Renal cortical epithelial cell (primary cell): ENCODE results near the gene TRMT10B. TPM values are rescaled to one million over a fixed set of nuclear protein-coding genes. Genes with fewer than 3 reads are reported as not detected.
"Not testable (repeated sequence)": the region's sequence is repeated elsewhere in the genome, so short reads cannot be mapped to it uniquely, and the experiment has no call there.

Source experiments
- DNase-seq: peaks from one replicate; pipeline ENCODE4 v3.0.0-alpha.2; 2011; ENCODE audit warnings: low read depth
- total RNA-seq: library from RNA; depleted of rRNA; stranded (reverse); fragments of >200 nt; gene quantifications from 2 replicates; pipeline ENCODE4 v1.2.3, GENCODE V29; 2014

The TRMT10B gene
- total RNA-seq, 1 donor from 2014 or later: 7.4 TPM

GRCh38 chr9:37751186-37751585 is 2.4 kb upstream of the TRMT10B start:
- DNase-seq: no peak

GRCh38 chr9:37751704-37752103 is 1.9 kb upstream of the TRMT10B start:
- DNase-seq: not testable (repeated sequence)

DNA sequence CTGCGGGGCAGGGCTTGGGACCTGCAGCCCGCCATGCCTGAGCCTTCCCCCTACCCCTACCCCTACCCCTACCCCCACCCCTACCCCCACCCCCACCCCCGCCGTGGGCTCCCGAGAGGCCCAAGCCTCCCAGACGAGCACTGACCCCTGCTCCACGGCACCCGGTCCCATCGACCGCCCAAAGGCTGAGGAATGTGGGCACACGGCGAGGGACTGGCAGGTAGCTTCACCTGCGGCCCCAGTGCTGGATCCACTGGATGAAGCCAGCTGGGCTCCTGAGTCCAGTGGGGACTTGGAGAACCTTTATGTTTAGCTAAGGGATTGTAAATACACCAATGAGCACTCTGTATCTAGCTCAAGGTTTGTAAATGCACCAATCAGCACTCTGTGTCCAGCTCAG is 1.5 kb upstream of the TRMT10B start:
- not testable (repeated sequence) for DNase-seq

GRCh38 chr9:37752642-37753488 is 740 bp upstream of the TRMT10B start:
- no peak for DNase-seq

GRCh38 chr9:37758747-37759146 is 5.1 kb downstream of the TRMT10B start:
- DNase-seq: no peak

DNA sequence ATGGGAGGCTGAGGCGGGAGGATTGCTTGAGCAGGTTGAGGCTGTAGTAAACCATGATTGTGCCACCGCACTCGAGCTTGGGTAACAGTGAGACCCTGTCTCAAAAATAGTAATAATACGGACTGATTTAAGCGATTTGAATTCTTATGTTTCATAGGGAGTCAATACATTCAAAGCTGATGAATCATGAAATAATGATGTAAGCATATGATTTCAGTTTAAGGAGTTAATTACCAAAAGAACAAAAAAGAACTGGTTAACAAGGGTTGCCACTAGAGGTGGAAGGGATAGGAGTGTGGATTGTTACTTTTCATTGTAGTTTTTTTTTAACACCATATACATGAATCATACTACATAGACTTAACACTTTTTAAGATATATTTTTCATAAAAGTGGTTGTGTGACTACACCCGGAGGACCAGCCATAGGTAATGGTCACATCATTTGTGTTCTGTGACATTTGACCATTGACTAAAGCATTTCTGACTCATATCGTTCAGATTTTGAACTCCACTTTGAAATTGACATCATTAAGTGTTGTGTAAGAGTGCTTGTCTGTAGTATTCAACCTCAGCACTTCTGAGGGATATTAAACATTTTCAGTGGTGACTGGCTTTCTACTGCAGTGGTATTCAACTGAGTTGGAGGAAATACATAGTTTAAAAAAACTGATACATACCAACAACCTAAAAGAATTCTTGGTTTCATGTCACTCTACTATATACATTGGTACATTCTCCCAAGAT is 7.0 kb downstream of the TRMT10B start:
- peak; percentile 81 for DNase-seq

DNA sequence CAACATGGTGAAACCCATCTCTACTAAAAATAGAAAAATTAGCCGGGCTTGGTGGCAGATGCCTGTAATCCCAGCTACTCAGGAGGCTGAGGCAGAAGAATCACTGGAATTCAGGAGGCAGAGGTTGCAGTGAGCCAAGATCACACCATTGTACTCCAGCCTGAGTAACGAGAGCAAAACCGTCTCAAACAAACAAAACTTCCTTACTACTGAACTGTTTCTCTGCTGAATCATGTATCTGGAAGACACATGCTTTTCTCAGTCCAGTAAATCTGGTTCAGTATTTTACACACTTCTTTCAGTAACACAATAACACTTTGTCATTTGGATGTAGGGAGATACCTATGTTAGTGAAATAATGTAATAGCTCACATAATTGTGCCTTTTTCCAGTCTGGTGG is 7.9 kb downstream of the TRMT10B start:
- DNase-seq: peak; percentile 71

GRCh38 chr9:37765263-37765662 is 11.7 kb downstream of the TRMT10B start:
- DNase-seq: not testable (repeated sequence)

GRCh38 chr9:37769306-37769705 is 15.7 kb downstream of the TRMT10B start:
- DNase-seq: no peak

DNA sequence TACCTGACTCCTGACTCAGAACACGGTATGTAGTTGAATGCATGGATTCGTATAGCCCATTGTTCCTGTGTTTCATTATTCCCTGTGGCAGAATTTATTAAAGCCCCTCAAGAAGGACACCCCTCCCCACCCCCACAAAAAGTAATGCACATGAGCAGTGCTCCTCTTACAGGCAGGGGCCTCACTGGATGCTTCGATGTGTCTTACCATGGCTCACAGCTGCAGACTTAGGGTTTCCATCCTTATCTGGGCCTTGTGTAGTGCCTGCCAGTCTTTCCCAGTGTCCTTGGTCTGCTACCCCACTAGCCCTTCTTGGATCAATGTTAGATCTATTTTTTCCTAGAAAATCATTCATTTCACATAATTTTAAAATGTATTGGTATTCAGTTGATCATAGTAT is 16.4 kb downstream of the TRMT10B start:
- DNase-seq: no peak

GRCh38 chr9:37775216-37775919 is 21.8 kb downstream of the TRMT10B start:
- no peak for DNase-seq

DNA sequence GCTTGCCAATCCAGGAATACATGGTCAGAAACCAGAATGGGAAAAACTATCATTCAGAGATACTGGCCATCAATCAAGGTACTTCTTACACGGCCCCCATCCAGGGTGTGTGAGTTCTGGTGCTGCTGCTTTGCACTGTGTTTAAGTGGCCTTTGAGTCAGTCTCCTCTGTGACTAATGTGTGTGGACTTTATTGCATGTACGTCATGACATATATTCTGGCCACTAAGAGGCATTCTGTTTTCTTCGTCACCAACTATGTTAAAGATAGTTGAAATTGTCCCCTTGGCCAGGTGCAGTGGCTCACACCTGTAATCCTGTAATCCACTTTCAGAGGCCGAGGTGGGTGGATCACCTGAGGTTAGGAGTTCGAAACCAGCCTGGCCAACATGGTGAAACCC is 22.7 kb downstream of the TRMT10B start:
- no peak for DNase-seq

DNA sequence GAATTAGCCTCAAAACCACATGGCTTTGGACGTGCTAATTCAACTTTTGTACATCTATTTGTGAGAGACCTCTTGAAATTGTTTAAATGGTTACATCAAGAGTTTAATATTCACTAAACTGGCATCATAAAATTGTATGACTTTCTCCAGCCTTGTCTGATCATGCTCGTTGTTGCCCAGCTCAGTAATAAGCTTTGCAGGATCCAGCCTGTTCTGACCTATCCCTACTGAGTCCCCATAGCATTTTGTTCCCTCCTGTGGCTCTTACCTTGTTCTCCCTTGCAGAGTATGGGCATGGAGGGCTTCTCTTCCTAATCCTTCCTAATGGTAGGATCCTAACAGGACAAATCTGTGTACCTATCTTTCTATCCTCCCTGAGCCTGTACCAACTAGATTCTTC is 24.9 kb downstream of the TRMT10B start:
- no peak for DNase-seq

- DNase-seq: no peak
Measured at GRCh38 chr9:37784291-37784615, 30.6 kb downstream of the TRMT10B start.

DNA sequence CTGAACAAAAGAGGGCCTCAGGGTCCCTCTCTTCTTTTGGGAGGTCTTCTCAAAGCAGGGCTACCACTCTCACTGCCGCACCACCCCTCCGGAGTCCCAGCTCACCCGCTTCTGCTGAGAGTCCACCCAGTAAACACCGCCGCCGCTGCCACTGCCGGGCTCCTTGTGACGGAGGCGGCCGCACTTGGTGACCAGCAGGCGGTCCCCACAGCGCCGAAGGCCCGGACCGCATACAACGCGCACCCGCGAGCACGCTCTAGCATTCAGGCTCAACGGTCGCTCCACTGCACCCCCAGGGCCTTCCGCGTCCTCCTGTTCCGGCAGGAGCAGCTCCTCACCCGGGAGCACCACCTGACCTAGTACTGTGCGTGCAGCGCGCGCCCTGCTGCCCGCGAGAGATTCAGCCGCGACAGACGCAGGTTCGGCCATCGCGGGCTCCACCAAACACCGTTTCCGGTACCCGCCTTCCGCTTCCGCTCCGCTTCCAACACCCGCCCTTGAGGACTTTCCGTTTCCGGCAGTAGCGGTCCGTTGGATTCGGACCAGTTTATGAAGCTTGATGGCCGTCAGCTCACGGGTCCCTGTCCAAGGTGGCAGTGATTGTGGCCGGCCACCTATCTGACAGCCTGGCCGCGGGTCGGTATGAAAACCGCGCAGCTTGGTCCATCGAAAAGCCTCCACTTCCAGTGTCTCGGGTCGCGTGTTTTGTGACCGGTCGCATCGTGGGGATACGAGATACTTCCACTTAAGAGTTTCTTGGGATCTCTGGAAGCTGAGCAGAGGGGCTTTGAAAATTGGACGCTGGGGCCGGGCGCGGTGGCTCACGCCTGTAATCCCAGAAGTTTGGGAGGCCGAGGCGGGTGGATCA is 31.2 kb downstream of the TRMT10B start, which contains the start of gene EXOSC3:
TSS of gene EXOSC3 (minus strand) at position 449 of the 868 bp plus-strand sequence. CDS start at position 429, 20 bp downstream.
- peak; percentile 87 for DNase-seq

DNA sequence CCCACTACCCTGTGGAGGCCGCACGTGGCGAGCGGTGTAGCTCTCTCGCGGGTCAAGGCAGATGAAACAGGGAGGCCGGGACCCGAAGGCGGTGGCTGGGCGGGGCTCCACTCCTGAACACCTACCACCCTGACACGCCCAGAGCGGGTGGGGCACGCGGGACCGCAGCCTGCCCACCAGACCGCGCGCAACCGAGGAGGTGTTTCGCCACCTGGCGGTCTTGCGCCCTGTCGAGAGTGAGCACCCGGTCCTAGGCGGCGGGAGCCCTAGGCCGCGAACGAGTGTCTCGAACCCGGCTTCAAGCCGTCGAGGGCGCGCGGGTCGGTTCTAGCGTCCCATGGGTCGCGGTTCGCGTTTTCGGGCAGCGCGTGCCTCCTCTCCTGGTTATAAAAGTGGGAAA is 33.5 kb downstream of the TRMT10B start:
- no peak for DNase-seq

GRCh38 chr9:37788332-37788731 is 34.7 kb downstream of the TRMT10B start:
- no peak for DNase-seq

- DNase-seq: no peak
Measured at GRCh38 chr9:37790096-37790495, 36.5 kb downstream of the TRMT10B start.

GRCh38 chr9:37792122-37792521 is 38.5 kb downstream of the TRMT10B start:
- no peak for DNase-seq

GRCh38 chr9:37796232-37796631 is 42.6 kb downstream of the TRMT10B start:
- no peak for DNase-seq

DNA sequence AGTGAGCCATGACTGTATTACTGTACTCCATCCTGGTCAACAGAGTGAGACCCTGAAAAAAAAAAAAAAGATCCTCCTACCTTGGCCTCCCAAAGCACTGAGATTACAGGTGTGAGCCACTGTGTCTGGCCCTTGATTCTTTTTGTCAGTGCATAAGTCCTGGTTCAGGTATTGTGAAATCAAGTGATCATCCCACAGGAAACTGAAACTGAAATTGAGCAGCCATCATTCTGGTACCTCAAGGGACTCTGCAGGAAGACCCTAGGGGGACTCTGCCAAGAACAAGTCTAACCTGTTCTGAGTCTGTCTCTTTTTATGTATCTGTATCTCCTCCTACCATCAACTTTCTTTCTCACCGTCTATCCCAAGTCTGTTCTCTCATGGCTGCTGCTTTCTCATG is 45.1 kb downstream of the TRMT10B start:
- no peak for DNase-seq
